Uterus (tissue), 2 donors: ENCODE measurements around the gene PSPH.
"Not testable (repeated sequence)": the region's sequence is repeated elsewhere in the genome, so short reads cannot be mapped to it uniquely, and the experiment has no call there.

Experiments
- POLR2A ChIP-seq, 2 donors: fragments of 450-650 bp; IDR thresholded peaks; one replicate each; pipeline ENCODE4 v1.6.1; 2016; ENCODE audit warnings: antibody characterized with exemption in 2 of 2, mild to moderate bottlenecking in 1 of 2, moderate library complexity in 1 of 2
- TF ChIP-seq, protein P1 (sequence below), 4 experiments: fragments of 200-600 bp in 2 of 4; fragments of 450-650 bp in 2 of 4; sonication (generic) in 2 of 4; IDR thresholded peaks; one replicate each; pipeline ENCODE4 v1.5.1; 2016 to 2019; ENCODE audit warnings: antibody characterized with exemption in 4 of 4, mild to moderate bottlenecking in 2 of 4, moderate library complexity in 1 of 4

DNA sequence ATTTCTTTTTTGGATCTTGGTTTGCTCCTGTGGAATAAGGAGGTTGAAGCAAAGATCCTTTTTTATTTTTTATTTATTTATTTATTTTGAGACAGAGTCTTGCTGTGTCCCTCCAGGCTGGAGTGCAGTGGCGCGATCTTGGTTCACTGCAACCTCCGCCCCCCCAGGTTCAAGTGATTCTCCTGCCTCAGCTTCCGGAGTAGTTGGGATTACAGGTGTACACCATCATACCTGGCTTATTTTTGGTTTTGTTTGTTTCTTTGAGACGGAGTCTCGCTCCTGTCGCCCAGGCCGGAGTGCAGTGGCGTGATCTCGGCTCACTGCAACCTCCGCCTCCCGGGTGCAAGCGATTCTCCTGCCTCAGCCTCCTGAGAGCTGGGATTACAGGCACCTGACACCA lies 15.1 kb upstream of the PSPH start:
- TF ChIP-seq POLR2A (IDR thresholded peaks at IDR 0.05): not testable (repeated sequence)
- TF ChIP-seq, protein P1, sequence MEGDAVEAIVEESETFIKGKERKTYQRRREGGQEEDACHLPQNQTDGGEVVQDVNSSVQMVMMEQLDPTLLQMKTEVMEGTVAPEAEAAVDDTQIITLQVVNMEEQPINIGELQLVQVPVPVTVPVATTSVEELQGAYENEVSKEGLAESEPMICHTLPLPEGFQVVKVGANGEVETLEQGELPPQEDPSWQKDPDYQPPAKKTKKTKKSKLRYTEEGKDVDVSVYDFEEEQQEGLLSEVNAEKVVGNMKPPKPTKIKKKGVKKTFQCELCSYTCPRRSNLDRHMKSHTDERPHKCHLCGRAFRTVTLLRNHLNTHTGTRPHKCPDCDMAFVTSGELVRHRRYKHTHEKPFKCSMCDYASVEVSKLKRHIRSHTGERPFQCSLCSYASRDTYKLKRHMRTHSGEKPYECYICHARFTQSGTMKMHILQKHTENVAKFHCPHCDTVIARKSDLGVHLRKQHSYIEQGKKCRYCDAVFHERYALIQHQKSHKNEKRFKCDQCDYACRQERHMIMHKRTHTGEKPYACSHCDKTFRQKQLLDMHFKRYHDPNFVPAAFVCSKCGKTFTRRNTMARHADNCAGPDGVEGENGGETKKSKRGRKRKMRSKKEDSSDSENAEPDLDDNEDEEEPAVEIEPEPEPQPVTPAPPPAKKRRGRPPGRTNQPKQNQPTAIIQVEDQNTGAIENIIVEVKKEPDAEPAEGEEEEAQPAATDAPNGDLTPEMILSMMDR (IDR thresholded peaks at IDR 0.05): not testable (repeated sequence)
